ENCODE data around the gene ELOA.

ELOA gene

DNA sequence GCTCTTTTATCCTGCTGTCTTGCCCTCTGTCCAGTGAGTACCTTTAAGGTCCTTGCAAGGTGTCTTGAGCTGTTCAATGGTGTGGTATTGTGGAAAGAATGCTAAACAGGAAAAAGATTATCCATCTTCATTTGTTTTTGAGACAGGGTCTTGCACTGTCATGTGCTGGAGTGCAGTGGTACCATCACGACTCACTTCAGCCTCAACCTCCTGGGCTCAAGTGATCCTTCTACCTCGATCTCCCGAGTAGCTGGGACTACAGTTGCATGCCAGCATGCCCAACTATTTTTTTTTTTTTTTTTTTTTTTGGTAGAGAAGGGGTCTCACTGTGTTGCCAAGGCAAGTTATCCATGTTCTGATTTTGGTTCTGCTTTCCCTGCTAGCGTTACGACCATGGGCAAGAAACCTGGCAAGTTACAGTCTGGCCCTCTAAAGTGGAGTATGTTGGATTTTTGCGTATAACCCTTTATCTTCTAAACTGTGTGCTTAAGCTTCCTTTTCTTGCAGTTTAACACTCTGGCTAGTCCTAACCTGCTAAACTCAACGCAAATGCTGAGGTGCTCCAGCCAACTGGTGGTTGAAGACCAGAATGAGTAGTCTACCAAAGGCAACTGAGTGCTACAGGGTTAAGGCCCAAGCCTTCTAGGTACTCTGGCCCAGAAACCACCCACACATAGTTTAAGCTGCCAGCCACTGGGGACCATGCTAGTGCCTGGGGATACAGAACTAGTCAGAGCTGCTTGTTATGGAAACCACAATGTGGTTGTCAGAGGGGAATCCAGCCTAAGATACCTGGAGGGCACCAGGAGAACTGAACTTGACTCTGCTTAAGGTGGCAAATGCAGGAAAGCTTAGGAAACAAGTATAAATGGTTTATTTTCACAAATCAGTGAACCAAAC lies 43.7 kb upstream of the ELOA start:
- DNase-seq (ENCODE audit: low read depth), result no peak
- TF ChIP-seq CTCF (IDR thresholded peaks at IDR 0.05; ENCODE audit: low read depth, low read length, missing control alignments), result no peak
- no peak overlapping the region for H3K4me3 ChIP-seq (ENCODE audit: low read depth, low read length)

- no peak for TF ChIP-seq CTCF (IDR thresholded peaks at IDR 0.05; ENCODE audit: low read depth, low read length, missing control alignments)
- H3K4me3 ChIP-seq (ENCODE audit: low read depth, low read length), result no peak overlapping the region
- no peak for DNase-seq (ENCODE audit: low read depth)
Measured at GRCh38 chr1:23701310-23701709, 42.0 kb upstream of the ELOA start.

- no peak for TF ChIP-seq CTCF (IDR thresholded peaks at IDR 0.05; ENCODE audit: low read depth, low read length, missing control alignments)
- no peak for DNase-seq (ENCODE audit: low read depth)
- no peak overlapping the region for H3K4me3 ChIP-seq (ENCODE audit: low read depth, low read length)
Measured at GRCh38 chr1:23701996-23702395, 41.3 kb upstream of the ELOA start.

GRCh38 chr1:23704834-23705495 lies 38.3 kb upstream of the ELOA start:
- no peak overlapping the region for H3K4me3 ChIP-seq (ENCODE audit: low read depth, low read length)
- no peak for TF ChIP-seq CTCF (IDR thresholded peaks at IDR 0.05; ENCODE audit: low read depth, low read length, missing control alignments)
- DNase-seq (ENCODE audit: low read depth), result no peak

DNA sequence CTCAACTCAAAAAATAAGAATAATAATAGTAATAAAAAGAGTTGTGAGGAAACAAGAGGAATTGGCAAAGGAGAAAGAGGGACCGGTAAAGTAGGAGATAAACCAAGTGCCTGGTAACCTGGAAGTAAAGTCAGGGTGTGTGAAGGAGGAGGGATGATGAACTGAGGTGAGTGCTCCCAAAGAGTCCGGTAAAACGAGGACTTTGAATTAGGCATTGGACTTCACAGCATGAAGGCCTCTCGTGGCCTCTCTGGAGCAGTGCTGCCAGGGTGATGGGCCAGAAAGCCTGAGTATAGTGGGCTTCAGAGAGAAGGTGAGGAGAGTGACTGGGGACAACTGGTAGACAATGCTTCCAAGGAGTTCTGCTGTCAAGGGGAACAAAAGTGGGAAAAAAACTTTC lies 34.0 kb upstream of the ELOA start:
- H3K4me3 ChIP-seq (ENCODE audit: low read depth, low read length), result no peak overlapping the region
- no peak for TF ChIP-seq CTCF (IDR thresholded peaks at IDR 0.05; ENCODE audit: low read depth, low read length, missing control alignments)
- DNase-seq (ENCODE audit: low read depth), result no peak

DNA sequence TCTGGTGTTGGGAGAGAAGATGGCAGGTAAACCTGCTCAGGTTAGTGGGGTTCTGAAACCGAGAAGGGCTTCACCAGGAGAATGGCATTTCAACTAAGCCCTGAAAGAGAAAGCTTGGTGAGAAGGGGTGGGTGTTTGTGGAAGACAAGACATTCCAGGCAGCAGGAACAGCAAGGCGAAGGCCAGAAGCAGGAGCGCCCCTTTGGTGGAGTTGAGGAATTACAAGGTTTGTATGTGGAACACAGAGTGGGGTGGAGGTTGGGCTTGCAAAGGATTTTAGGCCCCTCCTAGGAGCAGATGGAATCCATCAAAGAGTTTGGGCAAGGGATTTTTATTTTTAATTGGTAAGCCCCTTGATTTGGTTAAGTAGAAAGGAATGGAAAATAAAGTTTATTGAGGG lies 24.8 kb upstream of the ELOA start:
- peak; percentile 80 for TF ChIP-seq CTCF (IDR thresholded peaks at IDR 0.05; ENCODE audit: low read depth, low read length, missing control alignments)
- no peak for DNase-seq (ENCODE audit: low read depth)
- no peak overlapping the region for H3K4me3 ChIP-seq (ENCODE audit: low read depth, low read length)
